GM10266 (cell line): ENCODE results near the gene UBN2.

ENCODE experiments used
- DNase-seq: peaks from one replicate; pipeline ENCODE4 v3.0.0; 2012; ENCODE audit errors: extremely low spot score
- TF ChIP-seq, protein P1 (sequence below): IDR thresholded peaks from 2 replicates; pipeline ENCODE4 v1.5.1; 2012; ENCODE audit warnings: mild to moderate bottlenecking, low read depth; ENCODE audit not compliant: control insufficient read depth, insufficient read depth; ENCODE audit errors: missing control alignments

Gene UBN2

DNA sequence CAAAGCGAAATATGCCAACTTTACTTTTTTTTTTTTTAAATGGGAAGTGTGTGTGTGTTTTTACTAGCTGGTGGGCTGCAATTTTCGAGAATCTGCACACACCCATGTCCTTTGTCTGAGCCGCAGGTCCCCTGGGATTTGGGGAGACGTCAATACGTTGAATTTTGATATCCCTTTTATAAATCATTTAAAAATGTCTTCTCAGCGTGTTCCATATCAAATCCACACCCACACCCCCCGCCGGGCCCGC lies 109.7 kb downstream of the UBN2 start:
- TF ChIP-seq, protein P1, sequence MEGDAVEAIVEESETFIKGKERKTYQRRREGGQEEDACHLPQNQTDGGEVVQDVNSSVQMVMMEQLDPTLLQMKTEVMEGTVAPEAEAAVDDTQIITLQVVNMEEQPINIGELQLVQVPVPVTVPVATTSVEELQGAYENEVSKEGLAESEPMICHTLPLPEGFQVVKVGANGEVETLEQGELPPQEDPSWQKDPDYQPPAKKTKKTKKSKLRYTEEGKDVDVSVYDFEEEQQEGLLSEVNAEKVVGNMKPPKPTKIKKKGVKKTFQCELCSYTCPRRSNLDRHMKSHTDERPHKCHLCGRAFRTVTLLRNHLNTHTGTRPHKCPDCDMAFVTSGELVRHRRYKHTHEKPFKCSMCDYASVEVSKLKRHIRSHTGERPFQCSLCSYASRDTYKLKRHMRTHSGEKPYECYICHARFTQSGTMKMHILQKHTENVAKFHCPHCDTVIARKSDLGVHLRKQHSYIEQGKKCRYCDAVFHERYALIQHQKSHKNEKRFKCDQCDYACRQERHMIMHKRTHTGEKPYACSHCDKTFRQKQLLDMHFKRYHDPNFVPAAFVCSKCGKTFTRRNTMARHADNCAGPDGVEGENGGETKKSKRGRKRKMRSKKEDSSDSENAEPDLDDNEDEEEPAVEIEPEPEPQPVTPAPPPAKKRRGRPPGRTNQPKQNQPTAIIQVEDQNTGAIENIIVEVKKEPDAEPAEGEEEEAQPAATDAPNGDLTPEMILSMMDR, result no peak
- DNase-seq, result no peak

DNA sequence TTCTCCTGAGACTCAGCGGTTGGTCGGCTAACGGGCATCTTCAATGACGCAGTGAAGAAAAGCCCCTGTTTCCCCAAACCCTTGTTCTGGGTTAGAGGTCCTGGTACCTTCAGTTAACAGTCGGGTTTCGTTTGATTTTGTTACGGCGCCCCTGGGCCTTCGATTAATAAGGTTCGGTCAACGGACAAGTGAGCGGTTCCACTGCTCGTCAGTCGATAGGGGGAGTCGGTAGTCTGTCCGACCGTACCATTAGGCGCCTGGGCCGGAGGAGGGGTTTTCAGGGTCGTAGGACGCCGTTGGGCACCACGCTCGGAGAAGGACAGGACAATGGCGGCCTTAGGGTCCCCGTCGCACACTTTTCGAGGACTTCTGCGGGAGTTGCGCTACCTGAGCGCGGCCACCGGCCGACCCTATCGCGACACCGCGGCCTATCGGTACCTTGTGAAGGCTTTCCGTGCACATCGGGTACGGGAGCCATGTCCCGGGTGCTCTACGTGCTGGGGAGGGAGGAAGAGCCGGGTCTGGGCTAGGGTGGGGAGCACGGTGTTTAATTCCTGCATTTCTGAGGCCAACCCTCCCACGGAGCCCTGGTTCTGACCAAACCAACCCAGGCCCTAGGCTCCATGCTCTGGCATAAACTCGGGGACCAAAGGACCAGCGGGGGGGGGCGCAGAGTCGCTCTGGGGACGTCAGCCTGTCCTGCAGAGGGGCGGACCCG lies 110.2 kb downstream of the UBN2 start, which contains the start of gene FMC1:
Gene FMC1 (plus strand): TSS at position 280 of the 718 bp plus-strand sequence. CDS start 48 bp downstream, at position 328.
- DNase-seq, result peak; percentile 80
- TF ChIP-seq, protein P1, result peak; percentile 44

DNA sequence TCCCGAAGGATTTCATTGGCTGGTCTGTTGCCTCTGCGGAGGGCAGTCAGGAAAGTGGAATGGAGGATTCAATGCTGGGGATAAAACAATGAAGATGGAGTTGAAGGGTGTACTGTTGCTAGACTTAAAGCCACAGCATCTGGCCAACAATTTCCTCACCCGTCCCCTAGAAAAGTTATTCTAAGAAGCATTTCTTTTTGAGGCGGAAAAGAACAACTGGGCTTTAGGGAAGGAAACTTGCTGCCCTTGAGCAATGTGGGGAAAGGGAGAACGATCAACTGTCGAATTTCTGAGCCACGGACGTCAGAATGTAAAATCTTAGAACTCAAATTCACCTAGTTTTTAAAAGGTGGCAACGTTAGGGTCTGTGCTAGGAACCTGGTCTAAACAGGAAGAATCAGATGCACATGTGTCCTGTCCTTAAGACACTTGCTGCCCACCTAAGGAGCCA lies 110.8 kb downstream of the UBN2 start:
- DNase-seq, result no peak
- TF ChIP-seq, protein P1, result no peak

DNA sequence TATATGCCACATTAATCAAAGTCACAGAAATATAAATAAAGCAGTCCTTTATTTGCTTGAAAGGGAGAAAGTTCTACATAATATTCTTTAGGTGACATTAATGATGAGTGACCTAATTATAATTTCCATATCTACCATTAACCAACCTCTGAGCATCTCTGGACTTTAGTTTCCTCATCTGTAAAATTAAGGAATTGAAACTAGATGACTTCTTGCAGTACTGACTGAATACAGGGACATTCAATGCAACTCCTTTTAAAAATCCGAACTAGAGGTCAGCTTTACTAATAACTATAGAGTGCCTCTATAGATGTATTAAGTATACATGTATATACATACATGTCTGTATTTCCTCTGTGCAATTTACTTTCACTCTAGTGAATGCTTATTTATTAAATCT lies 114.0 kb downstream of the UBN2 start:
- TF ChIP-seq, protein P1, result no peak

DNA sequence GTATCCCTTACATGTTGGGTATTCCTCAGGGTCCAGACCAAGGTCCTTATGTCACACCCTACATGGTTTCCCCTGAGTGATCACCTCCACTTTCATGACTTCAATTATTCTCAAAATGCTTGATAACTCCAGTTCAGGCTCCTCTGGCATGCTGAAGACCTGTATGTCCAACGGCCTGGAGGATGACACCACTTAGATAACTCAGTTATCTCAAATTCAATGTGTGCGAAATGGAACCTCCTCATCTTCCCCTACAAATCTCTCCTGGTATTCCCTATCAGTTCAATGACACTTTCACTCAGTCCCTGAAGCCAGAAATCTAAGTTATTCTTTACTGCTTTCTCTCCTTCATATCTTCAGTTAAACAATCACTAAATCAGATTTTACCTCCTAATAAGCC lies 120.0 kb downstream of the UBN2 start:
- TF ChIP-seq, protein P1, result no peak
- DNase-seq, result no peak

More for the DNA sequence above, 114.0 kb downstream of the UBN2 start:
- DNase-seq, result no peak

DNA sequence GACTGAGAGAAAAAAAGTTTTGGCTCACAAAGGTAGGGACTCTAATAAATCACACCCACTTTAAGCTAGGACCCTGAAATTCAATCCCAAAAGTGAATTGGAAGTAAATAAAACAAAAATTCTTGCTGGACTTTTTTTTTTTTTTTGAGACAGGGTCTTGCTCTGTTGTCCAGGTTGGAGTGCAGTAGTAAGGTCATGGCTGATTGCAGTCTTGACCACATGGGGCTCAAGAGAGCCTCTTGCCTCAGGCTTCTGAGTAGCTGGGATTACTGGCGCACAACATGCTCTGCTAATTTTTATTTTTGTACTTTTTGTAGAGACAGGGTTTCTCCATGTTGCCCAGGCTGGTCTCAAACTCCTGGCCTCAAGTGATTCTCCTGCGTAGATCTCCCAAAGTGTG lies 123.7 kb downstream of the UBN2 start:
- TF ChIP-seq, protein P1, result no peak
- no peak for DNase-seq

DNA sequence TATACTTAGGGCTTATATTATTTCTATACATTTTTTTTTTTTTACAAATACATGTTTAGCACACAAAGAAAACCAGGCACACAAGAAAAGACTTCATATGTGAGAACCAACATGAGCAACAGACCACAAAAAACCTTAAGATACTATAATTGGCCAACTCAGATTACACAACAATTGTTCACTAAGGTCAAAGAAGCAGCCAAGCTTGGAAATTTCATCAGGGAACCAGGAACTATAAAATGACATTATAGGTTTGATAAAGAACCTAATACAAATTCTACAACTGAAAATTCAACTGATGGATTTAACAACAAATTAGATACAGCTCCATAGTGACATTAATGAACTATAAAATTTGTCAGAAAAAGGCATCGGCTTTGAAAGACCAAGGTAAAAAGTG lies 124.3 kb downstream of the UBN2 start:
- TF ChIP-seq, protein P1, result no peak
- no peak for DNase-seq
